Measurements from ENCODE around the gene CINP. TPM values are rescaled to one million over a fixed set of nuclear protein-coding genes. Genes with fewer than 3 reads are reported as not detected.
"Not testable (repeated sequence)": the region's sequence is repeated elsewhere in the genome, so short reads cannot be mapped to it uniquely, and the experiment has no call there.

CINP gene
- total and polyA plus RNA-seq, 2 of the 8 experiments (the other 6 are each of a cell fraction or from before 2014, with no cell fraction given), result 47.8 to 51.6 TPM

DNA sequence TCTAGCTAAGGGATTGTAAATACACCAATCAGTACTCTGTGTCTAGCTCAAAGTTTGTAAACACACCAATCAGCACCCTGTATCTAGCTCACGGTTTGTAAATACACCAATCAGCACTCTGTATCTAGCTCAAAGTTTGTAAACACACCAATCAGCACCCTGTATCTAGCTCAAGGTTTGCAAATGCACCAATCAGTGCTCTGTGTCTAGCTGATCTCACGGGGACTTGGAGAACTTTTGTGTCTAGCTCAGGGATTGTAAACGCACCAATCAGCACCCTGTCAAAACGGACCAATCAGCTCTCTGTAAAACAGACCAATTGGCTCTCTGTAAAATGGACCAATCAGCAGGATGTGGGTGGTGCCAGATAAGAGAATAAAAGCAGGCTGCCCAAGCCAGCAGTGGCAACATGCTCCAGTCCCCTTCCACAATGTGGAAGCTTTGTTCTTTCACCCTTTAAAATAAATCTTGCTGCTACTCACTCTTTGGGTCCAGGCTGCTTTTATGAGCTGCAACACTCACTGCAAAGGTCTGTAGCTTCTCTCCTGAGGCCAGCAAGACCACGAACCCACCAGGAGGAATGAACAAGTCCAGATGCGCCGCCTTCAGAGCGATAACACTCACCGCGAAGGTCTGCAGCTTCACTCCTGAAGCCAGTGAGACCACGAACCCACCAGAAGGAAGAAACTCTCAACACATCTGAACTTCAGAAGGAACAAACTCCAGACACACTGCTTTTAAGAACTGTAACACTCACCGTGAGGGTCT, 64.2 kb downstream of the CINP start:
- H3K4me2 ChIP-seq (ENCODE audit: insufficient read depth in 1 of 2, low read depth in 2 of 2, low read length in 2 of 2), result not testable (repeated sequence)
- POLR2A ChIA-PET (ENCODE audit: partially characterized antibody), result interaction anchor here (0.7 to 0.8 kb wide), 2 partner anchors 16 to 240 kb away, joined by 3 read pairs; no protein-coding TSS in a partner anchor

More for the DNA sequence above, 64.2 kb downstream of the CINP start:
- not testable (repeated sequence) for H3K9ac ChIP-seq (replicated peaks in 1 of 4; ENCODE audit: extremely low read depth in 1 of 4, low read depth in 3 of 4, low read length in 3 of 4); FAIRE-seq; H3K4me1 ChIP-seq (replicated peaks in 1 of 4; ENCODE audit: control insufficient read depth in 3 of 4, insufficient read depth in 4 of 4, low read length in 3 of 4); H2BK5ac ChIP-seq (ENCODE audit: low read depth, low read length); H3K18ac ChIP-seq (ENCODE audit: extremely low read depth, low read length); H4K8ac ChIP-seq (ENCODE audit: extremely low read depth, insufficient read depth, low read length); H3K4me3 ChIP-seq (ENCODE audit: extremely low read depth in 1 of 4, insufficient read depth in 2 of 4, low read depth in 3 of 4, low read length in 4 of 4); H2AK5ac ChIP-seq (ENCODE audit: low read depth, low read length); H3K79me2 ChIP-seq (ENCODE audit: control insufficient read depth in 1 of 2, insufficient read depth in 2 of 2, low read length in 2 of 2); H3K23me2 ChIP-seq (ENCODE audit: low read depth, low read length); H3K27me3 ChIP-seq (replicated peaks in 1 of 4; ENCODE audit: control insufficient read depth in 3 of 4, extremely low read depth in 1 of 4, insufficient read depth in 3 of 4, low read length in 3 of 4); H3K36me3 ChIP-seq (ENCODE audit: control insufficient read depth in 2 of 4, insufficient read depth in 4 of 4, low read length in 3 of 4); H2BK12ac ChIP-seq (ENCODE audit: low read depth, low read length); H3K56ac ChIP-seq (replicated peaks; ENCODE audit: insufficient read length, low read depth, low read length); H3K9me3 ChIP-seq (ENCODE audit: insufficient read depth in 2 of 2, low read depth in 1 of 2, low read length in 1 of 2); H3K79me1 ChIP-seq (ENCODE audit: low read depth, low read length); H2BK15ac ChIP-seq (ENCODE audit: low read length); H4K91ac ChIP-seq (replicated peaks; ENCODE audit: insufficient read length, low read length); H3K23ac ChIP-seq (ENCODE audit: insufficient read length); H3K14ac ChIP-seq (ENCODE audit: insufficient read length); DNase-seq (ENCODE audit: low read depth in 1 of 2, low spot score in 2 of 2); H2AFZ ChIP-seq (ENCODE audit: low read length); H4K5ac ChIP-seq (ENCODE audit: insufficient read length, low read depth, low read length); H2BK120ac ChIP-seq (replicated peaks; ENCODE audit: low read depth, low read length); H3K4ac ChIP-seq (replicated peaks; ENCODE audit: insufficient read length, low read depth, low read length); H2BK20ac ChIP-seq (ENCODE audit: low read length); H4K20me1 ChIP-seq (replicated peaks in 1 of 2; ENCODE audit: control insufficient read depth in 1 of 2, insufficient read depth in 2 of 2, low read length in 2 of 2); H3K27ac ChIP-seq (ENCODE audit: low read depth, low read length)
- 88% methylated on average over 12 of the region's 12 CpGs; no CpG with 5 or more reads in 1 of the 2 experiments for WGBS, 2 experiments (ENCODE audit: extremely low coverage in 1 of 2, insufficient coverage in 1 of 2, insufficient read length in 1 of 2, insufficient replicate concordance in 2 of 2, low coverage in 1 of 2, low lambda C conversion rate in 2 of 2, missing lambda C conversion rate in 1 of 2)
- CTCF ChIA-PET (ENCODE audit: partially characterized antibody), result interaction anchor here (1.1 kb wide), 1 partner anchor 202 kb away, joined by 5 read pairs; no protein-coding TSS in a partner anchor

Other genes starting within 250 kb of the CINP start
- 26.6 and 26.7 TPM in 2 replicates for gene WDR20, start 223.0 kb downstream of the CINP start, total RNA-seq (2021; fragmentation: NEBNext Ultra II Directional; extraction: Animal tissue kit (Norgen Biotek cat#: 25700))
- 10.9 and 11.2 TPM in 2 replicates for gene WDR20, start 223.0 kb downstream of the CINP start, polyA plus RNA-seq (2011; rRNA removed)
- 1.7 and 2.5 TPM in 2 replicates for gene MOK, start 57.7 kb downstream of the CINP start, total RNA-seq (2021; fragmentation: NEBNext Ultra II Directional; extraction: Animal tissue kit (Norgen Biotek cat#: 25700))
- 2.1 and 2.8 TPM in 2 replicates for gene MOK, start 57.7 kb downstream of the CINP start, polyA plus RNA-seq (2011; rRNA removed)
- gene ZNF839, start 43.1 kb downstream of the CINP start, total RNA-seq (2021; fragmentation: NEBNext Ultra II Directional; extraction: Animal tissue kit (Norgen Biotek cat#: 25700)), result 8.3 and 9.4 TPM in 2 replicates
- 8.1 and 10.0 TPM in 2 replicates for gene ZNF839, start 43.1 kb downstream of the CINP start, polyA plus RNA-seq (2011; rRNA removed)
- gene TECPR2, start 51 bp upstream of the CINP start, total RNA-seq (2021; fragmentation: NEBNext Ultra II Directional; extraction: Animal tissue kit (Norgen Biotek cat#: 25700)), result 19.4 and 23.2 TPM in 2 replicates
- 6.8 and 9.2 TPM in 2 replicates for gene TECPR2, start 51 bp upstream of the CINP start, polyA plus RNA-seq (2011; rRNA removed)
- gene ANKRD9, start 146.9 kb upstream of the CINP start, total RNA-seq (2021; fragmentation: NEBNext Ultra II Directional; extraction: Animal tissue kit (Norgen Biotek cat#: 25700)), result 35.0 and 37.0 TPM in 2 replicates
- gene ANKRD9, start 146.9 kb upstream of the CINP start, polyA plus RNA-seq (2011; rRNA removed), result 41.8 and 47.5 TPM in 2 replicates
- gene RCOR1, start 229.8 kb upstream of the CINP start, total RNA-seq (2021; fragmentation: NEBNext Ultra II Directional; extraction: Animal tissue kit (Norgen Biotek cat#: 25700)), result 23.1 and 26.3 TPM in 2 replicates
- gene RCOR1, start 229.8 kb upstream of the CINP start, polyA plus RNA-seq (2011; rRNA removed), result 8.6 and 12.3 TPM in 2 replicates